Upper lobe of right lung (tissue), 1 donor: ENCODE results near the gene ZNF524. TPM values are rescaled to one million over a fixed set of nuclear protein-coding genes. Genes with fewer than 3 reads are reported as not detected.
A peak's percentile ranks its signal among the peaks of the same experiment; 100 is the strongest.

Source experiments
- ATAC-seq: fragments of 200-7000 bp; cut with Tn5 transposase; one replicate; pipeline ENCODE4 v1.9.1; 2020; ENCODE audit warnings: mild to moderate bottlenecking, moderate library complexity
- DNase-seq: peaks from one replicate; pipeline ENCODE4 v3.0.0-alpha.2; 2020
- H3K27ac ChIP-seq: fragments of 200-600 bp; one replicate; pipeline ENCODE4 v1.8.0; 2022
- H3K27me3 ChIP-seq: fragments of 200-600 bp; one replicate; pipeline ENCODE4 v1.8.0; 2022; ENCODE audit warnings: mild to moderate bottlenecking
- H3K36me3 ChIP-seq: fragments of 200-600 bp; one replicate; pipeline ENCODE4 v1.8.0; 2022
- H3K4me1 ChIP-seq: fragments of 200-600 bp; one replicate; pipeline ENCODE4 v1.8.0; 2022
- H3K4me3 ChIP-seq: fragments of 200-600 bp; one replicate; pipeline ENCODE4 v1.8.0; 2022; ENCODE audit warnings: mild to moderate bottlenecking
- H3K9me3 ChIP-seq: fragments of 200-600 bp; one replicate; pipeline ENCODE4 v1.8.0; 2022
- CTCF ChIP-seq: fragments of 200-600 bp; IDR thresholded peaks from one replicate; pipeline ENCODE4 v1.8.0; 2022; ENCODE audit warnings: antibody characterized with exemption
- intact Hi-C: fragments of 100-400 bp; cut with DNase I; formaldehyde crosslinking; loops from one replicate; pipeline ENCODE4 v1.11.0; 2022
- total RNA-seq: library from RNA; stranded (reverse); fragmentation: NEBNext Ultra II Directional; extraction: Animal tissue kit (Norgen Biotek cat#: 25700); gene quantifications from one replicate; pipeline ENCODE4 v1.2.1, GENCODE V29; 2021
- donor health status: DM: no; HTN: yes; CAD: no; lungs with severe emphysema.

ZNF524 gene
- total RNA-seq, 1 donor from 2014 or later: 28.6 TPM

- TF ChIP-seq CTCF: no peak
- Histone ChIP-seq H3K9me3 (no peaks in the 10 kb centered on the region), H3K4me3 (no peak overlapping the region), H3K27ac (no peak overlapping the region), H3K4me1 (peaks cover 7% of the 10 kb centered on the region), H3K36me3 (peaks cover 27% of the 10 kb centered on the region), H3K27me3 (no peaks in the 10 kb centered on the region)
- DNase-seq (no peak), ATAC-seq (no peak)
- intact Hi-C loops: no loop called here
Measured at GRCh38 chr19:55596304-55596703, 3.8 kb upstream of the ZNF524 start.

GRCh38 chr19:55597501-55597921, 2.6 kb upstream of the ZNF524 start:
- intact Hi-C loops: no loop called here
- Histone ChIP-seq H3K4me1 (peaks cover 8% of the 10 kb centered on the region), H3K36me3 (peaks cover 27% of the 10 kb centered on the region), H3K27me3 (no peaks in the 10 kb centered on the region), H3K9me3 (no peaks in the 10 kb centered on the region), H3K4me3 (no peak overlapping the region), H3K27ac (no peak overlapping the region)
- DNase-seq: peak; percentile 73
- ATAC-seq: no peak
- TF ChIP-seq CTCF: no peak

GRCh38 chr19:55598034-55598433, 2.1 kb upstream of the ZNF524 start:
- Histone ChIP-seq H3K4me3 (no peak overlapping the region), H3K9me3 (no peaks in the 10 kb centered on the region), H3K4me1 (peaks cover 8% of the 10 kb centered on the region), H3K27me3 (no peaks in the 10 kb centered on the region), H3K27ac (no peak overlapping the region), H3K36me3 (peaks cover 27% of the 10 kb centered on the region)
- intact Hi-C loops: no loop called here
- ATAC-seq (no peak), DNase-seq (no peak)
- no peak for TF ChIP-seq CTCF

GRCh38 chr19:55598719-55599467, 1.2 kb upstream of the ZNF524 start:
- Histone ChIP-seq H3K36me3 (peaks cover 27% of the 10 kb centered on the region), H3K4me1 (peaks cover 9% of the 10 kb centered on the region), H3K27me3 (no peaks in the 10 kb centered on the region), H3K27ac (peak overlapping the region; percentile 96), H3K4me3 (peak overlapping the region; percentile 92), H3K9me3 (no peaks in the 10 kb centered on the region)
- ATAC-seq (peak; percentile 89), DNase-seq (peak; percentile 97)
- TF ChIP-seq CTCF: no peak
- intact Hi-C loops: no loop called here

GRCh38 chr19:55599468-55599841, 633 bp upstream of the ZNF524 start, which contains the start of gene FIZ1:
Gene FIZ1, minus strand, starts transcription at chr19:55599517. Its CDS starts 1,652 bp downstream, at chr19:55597865.
- ATAC-seq (peak; percentile 89), DNase-seq (peak; percentile 97)
- Histone ChIP-seq H3K9me3 (no peaks in the 10 kb centered on the region), H3K27ac (peak within 1 kb of the TSS; percentile 96), H3K27me3 (no peaks in the 10 kb centered on the region), H3K4me1 (peaks cover 14% of the 10 kb centered on the region), H3K4me3 (peak within 1 kb of the TSS; percentile 92), H3K36me3 (peaks cover 27% of the 10 kb centered on the region)
- intact Hi-C loops: no loop called here
- no peak for TF ChIP-seq CTCF
